ENCODE data around the gene ACACA.

ACACA gene

GRCh38 chr17:37231887-37232286 lies 174.7 kb downstream of the ACACA start:
- no peak for DNase-seq (ENCODE audit: low read depth)

GRCh38 chr17:37230633-37231032 lies 176.0 kb downstream of the ACACA start:
- no peak for DNase-seq (ENCODE audit: low read depth)

- DNase-seq (ENCODE audit: low read depth), result no peak
Measured at GRCh38 chr17:37225465-37225864, 181.2 kb downstream of the ACACA start.

GRCh38 chr17:37221865-37222264 lies 184.8 kb downstream of the ACACA start:
- DNase-seq (ENCODE audit: low read depth), result no peak

- DNase-seq (ENCODE audit: low read depth), result no peak
Measured at GRCh38 chr17:37220607-37220953, 186.1 kb downstream of the ACACA start.

- DNase-seq (ENCODE audit: low read depth), result no peak
Measured at GRCh38 chr17:37219876-37220606, 186.6 kb downstream of the ACACA start.

- no peak for DNase-seq (ENCODE audit: low read depth)
Measured at GRCh38 chr17:37218849-37219248, 187.8 kb downstream of the ACACA start.

- no peak for DNase-seq (ENCODE audit: low read depth)
Measured at GRCh38 chr17:37214416-37214815, 192.2 kb downstream of the ACACA start.

GRCh38 chr17:37213927-37214326 lies 192.7 kb downstream of the ACACA start:
- DNase-seq (ENCODE audit: low read depth), result no peak

- no peak for DNase-seq (ENCODE audit: low read depth)
Measured at GRCh38 chr17:37212179-37212578, 194.5 kb downstream of the ACACA start.

GRCh38 chr17:37211136-37211535 lies 195.5 kb downstream of the ACACA start:
- no peak for DNase-seq (ENCODE audit: low read depth)

GRCh38 chr17:37207103-37207502 lies 199.5 kb downstream of the ACACA start:
- DNase-seq (ENCODE audit: low read depth), result no peak

- no peak for DNase-seq (ENCODE audit: low read depth)
Measured at GRCh38 chr17:37206299-37206698, 200.3 kb downstream of the ACACA start.

- DNase-seq (ENCODE audit: low read depth), result no peak
Measured at GRCh38 chr17:37200497-37200896, 206.1 kb downstream of the ACACA start.

GRCh38 chr17:37197336-37197735 lies 209.3 kb downstream of the ACACA start:
- DNase-seq (ENCODE audit: low read depth), result no peak

- DNase-seq (ENCODE audit: low read depth), result no peak
Measured at GRCh38 chr17:37194208-37194607, 212.4 kb downstream of the ACACA start.

GRCh38 chr17:37191219-37191618 lies 215.4 kb downstream of the ACACA start:
- DNase-seq (ENCODE audit: low read depth), result no peak

- DNase-seq (ENCODE audit: low read depth), result no peak
Measured at GRCh38 chr17:37190493-37190892, 216.1 kb downstream of the ACACA start.

GRCh38 chr17:37188157-37188556 lies 218.5 kb downstream of the ACACA start:
- DNase-seq (ENCODE audit: low read depth), result no peak

- no peak for DNase-seq (ENCODE audit: low read depth)
Measured at GRCh38 chr17:37187262-37187661, 219.4 kb downstream of the ACACA start.

GRCh38 chr17:37182786-37183465 lies 223.7 kb downstream of the ACACA start:
- DNase-seq (ENCODE audit: low read depth), result no peak

- DNase-seq (ENCODE audit: low read depth), result no peak
Measured at GRCh38 chr17:37180376-37180775, 226.3 kb downstream of the ACACA start.

GRCh38 chr17:37179893-37180292 lies 226.7 kb downstream of the ACACA start:
- DNase-seq (ENCODE audit: low read depth), result no peak

All from activated T-helper 1 cell treated with Interleukin-2 at 50 U/mL for 16 hours (primary cell).